ENCODE measurements around the gene THSD4.

THSD4 gene

GRCh38 chr15:71654720-71655174 lies 539.5 kb downstream of the THSD4 start:
- no peak for TF ChIP-seq CTCF (IDR thresholded peaks at IDR 0.05; ENCODE audit: extremely low read depth, missing control alignments)
- DNase-seq (ENCODE audit: low spot score), result no peak

- DNase-seq (ENCODE audit: low spot score), result no peak
- TF ChIP-seq CTCF (IDR thresholded peaks at IDR 0.05; ENCODE audit: extremely low read depth, missing control alignments), result no peak
These were observed 541.2 kb downstream of the THSD4 start for GRCh38 chr15:71656425-71656824.

GRCh38 chr15:71657141-71657540 lies 541.9 kb downstream of the THSD4 start:
- no peak for TF ChIP-seq CTCF (IDR thresholded peaks at IDR 0.05; ENCODE audit: extremely low read depth, missing control alignments)
- DNase-seq (ENCODE audit: low spot score), result no peak

- DNase-seq (ENCODE audit: low spot score), result no peak
- TF ChIP-seq CTCF (IDR thresholded peaks at IDR 0.05; ENCODE audit: extremely low read depth, missing control alignments), result no peak
These were observed 542.8 kb downstream of the THSD4 start for GRCh38 chr15:71658036-71658435.

DNA sequence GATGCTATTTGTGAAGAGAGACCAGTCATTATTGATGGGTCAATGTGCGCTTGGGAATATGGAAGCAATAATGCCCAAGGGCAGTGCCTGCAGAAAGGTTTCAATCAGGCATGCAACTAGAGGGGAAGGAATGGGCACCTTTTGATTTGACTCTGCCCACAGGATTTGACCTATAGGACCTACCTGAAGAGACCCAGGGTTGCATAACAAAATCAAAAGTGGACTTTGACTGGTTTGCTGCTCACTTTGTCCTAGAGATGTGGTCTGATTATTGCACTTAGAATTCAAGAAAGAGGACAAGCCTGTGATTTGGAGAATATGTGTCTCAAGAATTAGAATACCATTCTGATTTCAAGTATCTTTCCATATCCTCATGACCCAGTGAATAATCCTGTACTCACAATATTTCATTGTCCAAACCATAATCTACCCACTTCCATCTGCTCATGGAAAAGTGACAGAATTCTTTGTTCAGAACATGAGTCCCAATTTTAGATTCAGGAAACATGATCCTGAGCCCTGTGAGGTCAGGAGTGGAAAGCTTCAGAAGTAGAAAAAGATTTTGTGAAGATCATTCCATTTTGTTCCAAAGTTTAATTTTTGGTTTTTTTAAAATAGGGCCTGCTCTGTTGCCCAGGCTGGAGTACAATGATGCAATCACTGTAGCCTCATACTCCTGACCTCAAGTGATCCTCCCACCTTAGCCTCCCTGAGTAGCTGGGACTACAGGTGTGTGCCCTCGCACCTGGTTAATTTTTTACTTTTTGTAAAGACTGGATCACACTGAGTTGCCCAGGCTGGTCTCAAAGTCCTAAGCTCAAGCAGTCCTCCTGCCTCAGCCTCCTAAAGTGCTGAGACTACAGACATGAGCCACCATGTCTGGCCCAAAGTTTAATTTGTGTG lies 543.8 kb downstream of the THSD4 start:
- TF ChIP-seq CTCF (IDR thresholded peaks at IDR 0.05; ENCODE audit: extremely low read depth, missing control alignments), result no peak
- DNase-seq (ENCODE audit: low spot score), result no peak

GRCh38 chr15:71659730-71660067 lies 544.4 kb downstream of the THSD4 start:
- no peak for TF ChIP-seq CTCF (IDR thresholded peaks at IDR 0.05; ENCODE audit: extremely low read depth, missing control alignments)
- no peak for DNase-seq (ENCODE audit: low spot score)

GRCh38 chr15:71660501-71660900 lies 545.2 kb downstream of the THSD4 start:
- no peak for DNase-seq (ENCODE audit: low spot score)
- no peak for TF ChIP-seq CTCF (IDR thresholded peaks at IDR 0.05; ENCODE audit: extremely low read depth, missing control alignments)

Data from GM20000 (cell line).